Activated T-cell treated with anti-CD3 and anti-CD28 coated beads, Interleukin-2, amount 50 U/mL, for 72 hours (primary cell): ENCODE data around the gene RAMP3. TPM values are rescaled to one million over a fixed set of nuclear protein-coding genes. Genes with fewer than 3 reads are reported as not detected.

ENCODE experiments used
- ATAC-seq, 2 donors: fragments of 150-1000 bp; cut with Tn5 transposase; replicated peaks in 1 of 2; 2 replicates each; pipeline ENCODE4 v1.10.0; 2021; ENCODE audit warnings: moderate library complexity in 2 of 2, mild to moderate bottlenecking in 1 of 2
- DNase-seq, 2 donors: peaks; one replicate each; pipeline ENCODE4 v3.0.0; 2021 to 2022; ENCODE audit warnings: mixed read lengths in 1 of 2
- H3K27ac Mint-ChIP-seq: one replicate; pipeline ENCODE4 v1.8.0; 2022; ENCODE audit warnings: mild to moderate bottlenecking, moderate library complexity, mixed read lengths
- H3K27me3 Mint-ChIP-seq: one replicate; pipeline ENCODE4 v1.8.0; 2022; ENCODE audit warnings: low read depth, mixed read lengths
- H3K36me3 Mint-ChIP-seq, 2 donors: one replicate each; pipeline ENCODE4 v1.8.0; 2022; ENCODE audit warnings: mixed read lengths in 2 of 2, mild to moderate bottlenecking in 1 of 2; ENCODE audit not compliant: insufficient read depth in 2 of 2
- H3K4me1 Mint-ChIP-seq: one replicate; pipeline ENCODE4 v1.8.0; 2022; ENCODE audit warnings: low read depth, mixed read lengths
- H3K4me3 Mint-ChIP-seq, 2 donors: one replicate each; pipeline ENCODE4 v1.8.0; 2022; ENCODE audit warnings: mild to moderate bottlenecking in 2 of 2, mixed read lengths in 2 of 2, moderate library complexity in 2 of 2
- H3K9me3 Mint-ChIP-seq, 2 donors: one replicate each; pipeline ENCODE4 v1.8.0; 2022; ENCODE audit warnings: mixed read lengths in 2 of 2
- total RNA-seq, 2 donors: library from RNA; stranded (reverse); gene quantifications; one replicate each; pipeline ENCODE4 v1.2.3, GENCODE V29; 2022

The RAMP3 gene
- total RNA-seq, 2 donors from 2014 or later: 0.50 TPM; not detected in 1

GRCh38 chr7:45165857-45166256, 8.3 kb downstream of the RAMP3 start:
- no peak for ATAC-seq
- DNase-seq: no peak
- Mint-ChIP-seq H3K4me3 (no peak overlapping the region), H3K4me1 (no peaks in the 10 kb centered on the region), H3K27me3 (peaks cover 12% of the 10 kb centered on the region), H3K9me3 (peaks cover 2 to 4% of the 10 kb centered on the region in 2 donors), H3K27ac (no peak overlapping the region), H3K36me3 (peaks cover 1 to 3% of the 10 kb centered on the region in 2 donors)

DNA sequence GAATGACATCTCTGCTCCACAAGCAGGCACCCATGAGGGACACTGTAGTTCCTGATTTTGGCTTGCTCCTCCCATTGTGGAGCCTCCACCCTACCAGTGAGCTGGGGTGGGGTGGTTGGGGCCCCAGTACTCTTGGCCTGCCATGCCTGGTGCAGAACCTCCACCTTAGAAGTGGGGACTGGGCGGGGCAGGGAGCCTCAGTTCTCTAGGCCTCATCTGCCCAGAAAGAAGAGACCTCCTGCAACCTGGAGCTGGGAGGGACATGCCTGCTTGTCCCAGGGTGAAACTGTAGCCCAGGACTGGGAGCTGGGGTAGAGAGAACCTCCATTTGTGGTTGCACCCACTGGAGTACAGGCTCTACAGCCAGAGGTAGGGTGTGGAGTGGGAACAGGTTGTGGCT, 14.4 kb downstream of the RAMP3 start:
- Mint-ChIP-seq H3K9me3 (no peaks in the 10 kb centered on the region), H3K4me1 (no peaks in the 10 kb centered on the region), H3K27ac (no peak overlapping the region), H3K27me3 (peaks cover 7% of the 10 kb centered on the region), H3K36me3 (no peaks in the 10 kb centered on the region), H3K4me3 (no peak overlapping the region)
- ATAC-seq (no peak), DNase-seq (no peak)

DNA sequence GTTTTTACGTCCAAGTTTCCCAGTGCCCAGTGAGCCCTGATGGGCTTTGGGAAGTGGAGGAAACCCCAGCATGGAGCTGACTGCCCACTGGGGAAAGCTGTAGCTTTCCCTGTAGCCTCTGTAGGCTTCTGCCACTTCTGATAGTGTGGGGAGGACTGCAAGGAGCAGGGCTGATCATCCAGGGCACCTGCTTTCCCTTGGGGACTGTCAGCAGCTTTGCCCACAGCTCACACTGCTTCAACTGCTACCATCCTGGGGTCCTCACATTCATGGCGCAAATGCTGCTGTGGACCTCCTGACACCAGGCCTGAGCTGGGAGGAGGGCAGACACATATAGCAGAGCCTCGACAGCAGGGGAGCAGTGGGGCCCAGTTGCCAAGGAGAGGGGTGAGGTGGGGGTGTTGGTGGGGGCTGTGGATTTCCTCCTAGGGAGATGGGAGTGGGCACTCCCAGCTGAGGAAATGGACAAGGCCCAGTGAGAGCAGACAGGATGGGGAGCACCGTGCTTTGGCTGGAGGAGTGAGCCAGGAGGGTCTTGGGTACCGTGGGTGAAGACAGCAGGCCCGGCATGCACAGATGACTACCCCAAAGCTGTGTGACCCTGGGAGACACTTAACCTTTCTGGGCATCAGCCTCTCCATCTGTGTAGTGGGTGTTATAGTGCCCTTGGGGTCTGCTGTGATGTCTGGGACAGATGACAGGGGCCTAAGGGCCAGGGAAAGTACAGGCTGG, 16.2 kb downstream of the RAMP3 start:
- H3K4me1 Mint-ChIP-seq: no peaks in the 10 kb centered on the region
- H3K4me3 Mint-ChIP-seq: no peak overlapping the region
- ATAC-seq (no peak), DNase-seq (no peak)
- no peaks in the 10 kb centered on the region for H3K36me3 Mint-ChIP-seq
- no peaks in the 10 kb centered on the region for H3K9me3 Mint-ChIP-seq
- H3K27ac Mint-ChIP-seq: no peak overlapping the region
- peaks cover 7% of the 10 kb centered on the region for H3K27me3 Mint-ChIP-seq

- Mint-ChIP-seq H3K9me3 (no peaks in the 10 kb centered on the region), H3K27ac (no peak overlapping the region), H3K4me3 (no peak overlapping the region), H3K4me1 (no peaks in the 10 kb centered on the region), H3K36me3 (no peaks in the 10 kb centered on the region), H3K27me3 (peaks cover 9% of the 10 kb centered on the region)
- no peak for ATAC-seq
- DNase-seq: no peak
Observed at GRCh38 chr7:45174328-45174610, 16.7 kb downstream of the RAMP3 start.

GRCh38 chr7:45174966-45175765, 17.6 kb downstream of the RAMP3 start:
- H3K4me3 Mint-ChIP-seq: no peak overlapping the region
- DNase-seq (no peak), ATAC-seq (no peak)
- peaks cover 8% of the 10 kb centered on the region for H3K27me3 Mint-ChIP-seq
- no peaks in the 10 kb centered on the region for H3K4me1 Mint-ChIP-seq
- H3K9me3 Mint-ChIP-seq: no peaks in the 10 kb centered on the region
- H3K36me3 Mint-ChIP-seq: no peaks in the 10 kb centered on the region
- no peak overlapping the region for H3K27ac Mint-ChIP-seq

- ATAC-seq (no peak), DNase-seq (no peak)
- no peaks in the 10 kb centered on the region for H3K9me3 Mint-ChIP-seq
- H3K27ac Mint-ChIP-seq: no peak overlapping the region
- H3K27me3 Mint-ChIP-seq: peaks cover 8% of the 10 kb centered on the region
- H3K4me3 Mint-ChIP-seq: no peak overlapping the region
- no peaks in the 10 kb centered on the region for H3K4me1 Mint-ChIP-seq
- no peaks in the 10 kb centered on the region for H3K36me3 Mint-ChIP-seq
Observed at GRCh38 chr7:45176091-45176490, 18.5 kb downstream of the RAMP3 start.

DNA sequence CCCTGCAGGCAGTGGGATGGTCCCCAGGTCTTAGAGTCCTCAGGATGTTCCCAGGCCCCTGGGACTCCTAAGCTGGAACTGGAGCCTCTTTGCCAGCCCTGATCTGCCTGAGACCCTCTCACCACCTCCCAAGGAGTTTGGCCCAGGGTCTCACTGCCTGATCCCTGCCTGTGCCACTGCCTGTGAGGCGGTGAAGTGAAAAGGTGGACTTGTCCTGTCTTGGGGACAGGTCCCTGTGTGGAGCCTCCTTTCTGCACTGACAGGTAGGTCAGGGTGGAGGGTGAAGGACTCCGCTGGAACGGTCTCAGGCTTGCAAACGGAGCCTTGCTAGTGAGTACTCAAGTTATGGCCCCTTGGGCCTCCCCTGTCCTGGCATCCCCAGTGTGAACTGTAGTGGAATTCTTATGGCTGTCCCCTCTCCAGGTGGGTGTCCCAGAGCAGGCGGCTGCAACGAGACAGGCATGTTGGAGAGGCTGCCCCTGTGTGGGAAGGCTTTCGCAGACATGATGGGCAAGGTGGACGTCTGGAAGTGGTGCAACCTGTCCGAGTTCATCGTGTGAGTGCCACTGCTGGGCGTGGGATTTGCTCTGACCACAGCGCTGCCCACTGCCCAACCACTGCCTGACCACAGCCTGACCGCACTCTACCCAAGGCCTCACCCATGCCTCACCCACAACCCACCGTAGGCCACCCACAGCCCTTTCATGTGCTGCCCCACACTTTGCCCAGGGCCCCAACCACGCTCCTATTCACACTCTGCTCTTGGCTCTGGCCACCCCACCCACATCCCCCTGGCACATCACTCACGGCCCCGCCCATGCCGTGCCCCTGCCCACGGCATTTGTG, 19.5 kb downstream of the RAMP3 start:
- ATAC-seq (no peak), DNase-seq (no peak)
- Mint-ChIP-seq H3K27me3 (peaks cover 8% of the 10 kb centered on the region), H3K9me3 (no peaks in the 10 kb centered on the region), H3K36me3 (no peaks in the 10 kb centered on the region), H3K4me3 (no peak overlapping the region), H3K27ac (no peak overlapping the region), H3K4me1 (no peaks in the 10 kb centered on the region)

DNA sequence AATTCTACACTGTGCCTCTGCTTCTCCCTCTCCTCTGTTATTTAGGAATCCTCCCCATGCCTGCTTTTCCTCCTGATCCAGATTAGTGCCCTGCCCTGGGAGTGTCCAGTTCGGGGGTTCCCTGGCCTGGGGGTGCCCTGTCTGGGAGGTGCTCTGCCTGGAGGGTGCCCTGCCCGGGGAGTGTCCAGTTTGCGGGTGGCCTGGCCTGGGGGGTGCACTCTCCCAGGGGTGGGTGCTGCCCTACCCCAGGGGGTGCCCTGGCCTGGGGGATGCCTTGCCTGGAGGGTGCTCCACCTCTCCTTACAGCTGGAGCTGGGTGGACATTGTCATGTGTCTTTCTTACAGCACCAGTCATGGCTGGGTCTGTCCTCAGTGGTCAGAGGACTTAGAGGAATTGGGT, 20.2 kb downstream of the RAMP3 start:
- Mint-ChIP-seq H3K27me3 (peaks cover 8% of the 10 kb centered on the region), H3K4me1 (no peaks in the 10 kb centered on the region), H3K9me3 (no peaks in the 10 kb centered on the region), H3K4me3 (no peak overlapping the region), H3K27ac (no peak overlapping the region), H3K36me3 (no peaks in the 10 kb centered on the region)
- DNase-seq: no peak
- no peak for ATAC-seq

DNA sequence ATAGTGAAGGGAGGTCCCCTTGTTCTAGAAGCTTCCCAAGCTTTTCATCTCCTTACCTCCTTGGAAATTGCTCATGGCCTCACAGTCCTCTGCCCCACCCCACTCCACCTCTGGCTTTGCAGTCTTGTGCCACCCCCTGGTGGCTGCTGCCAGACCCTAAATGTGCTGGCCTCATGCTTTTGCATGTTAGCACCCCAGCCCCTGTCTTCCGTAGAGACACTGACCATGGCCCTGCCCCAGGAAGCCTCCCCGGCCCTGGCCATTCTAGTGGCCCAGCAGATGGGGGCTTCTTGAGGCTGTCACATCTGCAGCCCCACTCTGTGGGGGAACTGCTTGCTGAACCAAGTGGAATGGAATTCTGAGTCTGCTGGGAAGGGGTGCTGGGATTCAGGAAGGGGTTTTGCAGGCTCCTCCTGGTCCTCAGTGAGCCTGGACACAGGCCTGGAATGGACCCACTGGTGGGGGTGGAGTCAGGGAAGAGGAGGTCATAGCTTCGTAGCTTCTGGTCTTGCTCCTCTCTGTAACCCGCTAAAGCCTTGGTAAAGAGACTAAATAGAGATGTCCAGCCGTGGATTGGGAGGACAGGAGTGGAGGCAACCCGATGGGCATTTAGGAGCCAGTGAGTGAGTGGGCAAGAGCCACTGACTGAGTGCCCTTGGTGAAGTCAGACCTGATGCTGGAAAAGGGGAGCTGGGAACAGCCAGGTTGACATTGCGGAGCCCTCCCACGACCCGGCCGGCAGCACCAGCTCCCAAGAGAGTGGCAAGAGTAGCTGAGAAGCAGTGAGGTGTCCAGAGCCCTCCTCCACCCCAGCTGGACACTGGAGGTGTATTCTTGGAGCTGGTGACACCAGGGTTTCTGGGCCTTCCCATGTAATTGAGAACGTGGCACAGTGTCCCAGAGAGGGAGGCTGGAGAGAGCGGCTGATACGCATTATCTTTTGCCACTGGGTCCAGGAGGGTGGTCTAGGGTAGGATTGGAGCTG, 20.9 kb downstream of the RAMP3 start:
- no peaks in the 10 kb centered on the region for H3K9me3 Mint-ChIP-seq
- ATAC-seq: no peak
- no peaks in the 10 kb centered on the region for H3K36me3 Mint-ChIP-seq
- peaks cover 8% of the 10 kb centered on the region for H3K27me3 Mint-ChIP-seq
- no peak for DNase-seq
- H3K4me3 Mint-ChIP-seq: no peak overlapping the region
- no peak overlapping the region for H3K27ac Mint-ChIP-seq
- no peaks in the 10 kb centered on the region for H3K4me1 Mint-ChIP-seq

DNA sequence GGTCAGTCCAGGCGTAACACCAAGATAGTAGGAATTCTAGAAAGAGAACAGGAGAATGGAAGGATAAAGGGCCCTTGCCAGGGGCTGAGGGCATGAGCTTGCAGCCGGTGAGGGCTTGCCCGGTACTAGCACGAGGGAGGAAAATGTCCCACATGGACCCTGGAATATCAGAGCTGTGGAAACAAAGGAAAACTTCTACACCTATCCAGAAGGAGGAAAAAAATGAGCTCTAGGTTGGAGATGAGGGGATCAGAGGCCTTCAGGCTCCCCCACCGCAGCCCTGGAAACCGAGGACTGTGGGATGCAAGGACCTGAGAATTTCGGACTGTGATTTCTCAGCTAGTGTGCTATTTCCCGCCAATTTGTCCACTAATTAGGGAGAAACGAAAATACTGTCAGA, 22.1 kb downstream of the RAMP3 start:
- Mint-ChIP-seq H3K4me3 (no peak overlapping the region), H3K27ac (no peak overlapping the region), H3K27me3 (peaks cover 8% of the 10 kb centered on the region)

GRCh38 chr7:45180084-45180986, 22.7 kb downstream of the RAMP3 start:
- H3K27ac Mint-ChIP-seq: no peak overlapping the region
- no peak for ATAC-seq
- H3K4me1 Mint-ChIP-seq: no peaks in the 10 kb centered on the region
- H3K36me3 Mint-ChIP-seq: no peaks in the 10 kb centered on the region
- DNase-seq: no peak
- no peaks in the 10 kb centered on the region for H3K9me3 Mint-ChIP-seq
- H3K4me3 Mint-ChIP-seq: no peak overlapping the region
- peaks cover 8% of the 10 kb centered on the region for H3K27me3 Mint-ChIP-seq

More for the DNA sequence above, 22.1 kb downstream of the RAMP3 start:
- Mint-ChIP-seq H3K4me1 (no peaks in the 10 kb centered on the region), H3K36me3 (no peaks in the 10 kb centered on the region), H3K9me3 (no peaks in the 10 kb centered on the region)
- no peak for ATAC-seq
- DNase-seq: no peak
